Erythroblast (primary cell): ENCODE measurements around the gene ATG4C.

Experiments used
- GATA1 ChIP-seq: IDR thresholded peaks from 2 replicates; pipeline ENCODE4 v1.6.1; 2011; ENCODE audit warnings: low read depth, mild to moderate bottlenecking, control low read depth, low read length, moderate library complexity
- POLR2A ChIP-seq: IDR thresholded peaks from 2 replicates; pipeline ENCODE4 v1.6.1; 2011; ENCODE audit warnings: mild to moderate bottlenecking, low read length

GRCh38 chr1:62879962-62880361, 96.0 kb downstream of the ATG4C start:
- TF ChIP-seq POLR2A (no peak), GATA1 (no peak)
